ENCODE results near the gene TFAP2A.

GRCh38 chr6:10395171-10395703 lies 19.6 kb downstream of the TFAP2A start:
- TF ChIP-seq CTCF (IDR thresholded peaks at IDR 0.05) (no peak), POLR2A (IDR thresholded peaks at IDR 0.05) (no peak), EP300 (IDR thresholded peaks at IDR 0.05) (no peak)
